Placental epithelial cell (primary cell): ENCODE data around the gene DNAJC15. TPM values are rescaled to one million over a fixed set of nuclear protein-coding genes. Genes with fewer than 3 reads are reported as not detected.

Source experiments
- total RNA-seq: library from RNA; depleted of rRNA; stranded (reverse); fragments of >200 nt; gene quantifications from 2 replicates; pipeline ENCODE4 v1.2.3, GENCODE V29; 2012

DNAJC15 gene
- 31.8 and 43.6 TPM in 2 replicates for total RNA-seq

GRCh38 chr13:43023289-43023963 is at the start of gene DNAJC15:
TSS of gene DNAJC15 (plus strand) at chr13:43023586. CDS start at chr13:43023627, 41 bp downstream.

GRCh38 chr13:42991898-42992763 is 31.3 kb upstream of the DNAJC15 start, which contains the start of gene EPSTI1:
TSS of gene EPSTI1 (minus strand) at chr13:42992241. CDS start at chr13:42992165, 76 bp downstream.

Other genes starting within 250 kb of the DNAJC15 start
- not detected in 2 replicates for gene FAM216B, start 242.0 kb upstream of the DNAJC15 start, total RNA-seq
- gene EPSTI1, start 31.3 kb upstream of the DNAJC15 start, total RNA-seq = 14.1 and 17.4 TPM in 2 replicates